ENCODE data around the gene TPCN1.
A peak's percentile ranks its signal among the peaks of the same experiment; 100 is the strongest.

Gene TPCN1

GRCh38 chr12:113221181-113221996 lies at the start of gene TPCN1:
Gene TPCN1, plus strand, starts transcription at chr12:113221464. Its CDS starts 5,389 bp downstream, at chr12:113226853.
- peak; percentile 96 to 98 for DNase-seq (ENCODE audit: low read depth in 2 of 2)

- no peak for DNase-seq (ENCODE audit: low read depth in 2 of 2)
Observed at GRCh38 chr12:113171543-113171942, 49.7 kb upstream of the TPCN1 start.

GRCh38 chr12:113172185-113172584 lies 49.1 kb upstream of the TPCN1 start:
- no peak for DNase-seq (ENCODE audit: low read depth in 2 of 2)

- no peak for DNase-seq (ENCODE audit: low read depth in 2 of 2)
Observed at GRCh38 chr12:113173081-113173698, 48.1 kb upstream of the TPCN1 start.

- peak; percentile 45 to 46 for DNase-seq (ENCODE audit: low read depth in 2 of 2)
Observed at GRCh38 chr12:113174461-113175384, 46.5 kb upstream of the TPCN1 start.

GRCh38 chr12:113179023-113179422 lies 42.2 kb upstream of the TPCN1 start:
- DNase-seq (ENCODE audit: low read depth in 2 of 2): no peak

- DNase-seq (ENCODE audit: low read depth in 2 of 2): no peak
Observed at GRCh38 chr12:113180333-113180732, 40.9 kb upstream of the TPCN1 start.

GRCh38 chr12:113181975-113182374 lies 39.3 kb upstream of the TPCN1 start:
- DNase-seq (ENCODE audit: low read depth in 2 of 2): no peak

GRCh38 chr12:113183030-113183589 lies 38.2 kb upstream of the TPCN1 start:
- DNase-seq (ENCODE audit: low read depth in 2 of 2): no peak

GRCh38 chr12:113184098-113184899 lies 37.0 kb upstream of the TPCN1 start:
- no peak for DNase-seq (ENCODE audit: low read depth in 2 of 2)

GRCh38 chr12:113184900-113185179 lies 36.4 kb upstream of the TPCN1 start:
- peak; percentile 74 to 77 for DNase-seq (ENCODE audit: low read depth in 2 of 2)

- DNase-seq (ENCODE audit: low read depth in 2 of 2): peak; percentile 59 to 69
Observed at GRCh38 chr12:113185180-113186032, 35.9 kb upstream of the TPCN1 start, which contains the start of the genes DDX54 and RITA1. Gene DDX54, minus strand, starts transcription at chr12:113185478. Its CDS starts 27 bp downstream, at chr12:113185451. Gene RITA1, plus strand, starts transcription at chr12:113185721. Its CDS starts 1,026 bp downstream, at chr12:113186747.

- DNase-seq (ENCODE audit: low read depth in 2 of 2): no peak
Observed at GRCh38 chr12:113186033-113186365, 35.3 kb upstream of the TPCN1 start.

GRCh38 chr12:113186666-113187325 lies 34.5 kb upstream of the TPCN1 start:
- no peak for DNase-seq (ENCODE audit: low read depth in 2 of 2)

GRCh38 chr12:113189361-113189760 lies 31.9 kb upstream of the TPCN1 start:
- DNase-seq (ENCODE audit: low read depth in 2 of 2): no peak

- no peak for DNase-seq (ENCODE audit: low read depth in 2 of 2)
Observed at GRCh38 chr12:113190761-113191160, 30.5 kb upstream of the TPCN1 start.

- no peak for DNase-seq (ENCODE audit: low read depth in 2 of 2)
Observed at GRCh38 chr12:113191227-113191626, 30.0 kb upstream of the TPCN1 start.

GRCh38 chr12:113194971-113195391 lies 26.3 kb upstream of the TPCN1 start:
- no peak for DNase-seq (ENCODE audit: low read depth in 2 of 2)

- DNase-seq (ENCODE audit: low read depth in 2 of 2): no peak
Observed at GRCh38 chr12:113195598-113195997, 25.7 kb upstream of the TPCN1 start.

GRCh38 chr12:113196582-113196981 lies 24.7 kb upstream of the TPCN1 start:
- DNase-seq (ENCODE audit: low read depth in 2 of 2): no peak

All from stimulated activated CD8-positive, alpha-beta memory T cell treated with anti-CD3 and anti-CD28 coated beads, Interleukin-15, amount 100 ng/mL, for 4 hours (primary cell).